Measurements from ENCODE around the gene LAMA5.

GRCh38 chr20:62304331-62305148 is 62.6 kb downstream of the LAMA5 start:
- TF ChIP-seq, protein P1, sequence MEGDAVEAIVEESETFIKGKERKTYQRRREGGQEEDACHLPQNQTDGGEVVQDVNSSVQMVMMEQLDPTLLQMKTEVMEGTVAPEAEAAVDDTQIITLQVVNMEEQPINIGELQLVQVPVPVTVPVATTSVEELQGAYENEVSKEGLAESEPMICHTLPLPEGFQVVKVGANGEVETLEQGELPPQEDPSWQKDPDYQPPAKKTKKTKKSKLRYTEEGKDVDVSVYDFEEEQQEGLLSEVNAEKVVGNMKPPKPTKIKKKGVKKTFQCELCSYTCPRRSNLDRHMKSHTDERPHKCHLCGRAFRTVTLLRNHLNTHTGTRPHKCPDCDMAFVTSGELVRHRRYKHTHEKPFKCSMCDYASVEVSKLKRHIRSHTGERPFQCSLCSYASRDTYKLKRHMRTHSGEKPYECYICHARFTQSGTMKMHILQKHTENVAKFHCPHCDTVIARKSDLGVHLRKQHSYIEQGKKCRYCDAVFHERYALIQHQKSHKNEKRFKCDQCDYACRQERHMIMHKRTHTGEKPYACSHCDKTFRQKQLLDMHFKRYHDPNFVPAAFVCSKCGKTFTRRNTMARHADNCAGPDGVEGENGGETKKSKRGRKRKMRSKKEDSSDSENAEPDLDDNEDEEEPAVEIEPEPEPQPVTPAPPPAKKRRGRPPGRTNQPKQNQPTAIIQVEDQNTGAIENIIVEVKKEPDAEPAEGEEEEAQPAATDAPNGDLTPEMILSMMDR (IDR thresholded peaks at IDR 0.05): no peak
- no peak for TF ChIP-seq POLR2A (IDR thresholded peaks at IDR 0.05)

All from thyroid gland (tissue), 4 donors.